GM12891 (cell line): Measurements from ENCODE around the gene DTD2.
"Not testable (repeated sequence)": the region's sequence is repeated elsewhere in the genome, so short reads cannot be mapped to it uniquely, and the experiment has no call there.

ENCODE experiments used
- PAX5 ChIP-seq: IDR thresholded peaks from 2 replicates; pipeline ENCODE4 v1.6.1; 2011; ENCODE audit warnings: low read length, moderate library complexity, mild to moderate bottlenecking; ENCODE audit not compliant: insufficient read depth, severe bottlenecking
- POLR2A ChIP-seq: IDR thresholded peaks from 2 replicates; pipeline ENCODE4 v1.6.1; 2011; ENCODE audit warnings: low read depth, low read length, control low read depth
- POLR2AphosphoS5 ChIP-seq: IDR thresholded peaks from 2 replicates; pipeline ENCODE4 v1.6.1; 2011; ENCODE audit warnings: low read depth, low read length, control low read depth
- SPI1 ChIP-seq: IDR thresholded peaks from 2 replicates; pipeline ENCODE4 v1.6.1; 2011; ENCODE audit warnings: low read depth, low read length, control low read depth
- TAF1 ChIP-seq: IDR thresholded peaks from 2 replicates; pipeline ENCODE4 v1.6.1; 2011; ENCODE audit warnings: low read depth, low read length, control low read depth

GRCh38 chr14:31437045-31437691 lies 20.1 kb downstream of the DTD2 start:
- not testable (repeated sequence) for TF ChIP-seq POLR2A, POLR2AphosphoS5, SPI1, TAF1, PAX5
